Globus pallidus (tissue), 1 donor: ENCODE data around the gene XRCC5.

Source experiments
- DNase-seq: peaks from one replicate; pipeline ENCODE4 v3.0.0-alpha.2; 2015; ENCODE audit warnings: low spot score

Gene XRCC5

DNA sequence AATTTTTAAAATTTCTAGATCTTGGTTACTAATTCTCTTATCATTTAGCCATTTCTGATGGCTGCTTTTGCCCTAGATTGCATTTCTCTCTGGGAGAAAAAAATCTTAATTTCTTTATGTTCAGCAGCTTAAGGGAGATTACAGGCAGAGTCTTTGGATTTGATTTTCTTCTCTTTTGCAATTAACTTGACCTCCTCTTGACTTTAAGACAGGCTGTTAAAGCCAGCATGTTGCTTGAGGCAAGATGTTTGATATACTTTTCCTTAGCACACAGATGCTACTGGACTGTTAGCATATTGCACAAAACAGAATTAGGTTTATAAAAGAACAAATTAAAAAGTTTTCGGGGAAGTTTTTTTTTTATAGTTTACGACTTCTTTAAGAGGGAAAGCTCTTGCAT, 50.0 kb downstream of the XRCC5 start:
- no peak for DNase-seq

DNA sequence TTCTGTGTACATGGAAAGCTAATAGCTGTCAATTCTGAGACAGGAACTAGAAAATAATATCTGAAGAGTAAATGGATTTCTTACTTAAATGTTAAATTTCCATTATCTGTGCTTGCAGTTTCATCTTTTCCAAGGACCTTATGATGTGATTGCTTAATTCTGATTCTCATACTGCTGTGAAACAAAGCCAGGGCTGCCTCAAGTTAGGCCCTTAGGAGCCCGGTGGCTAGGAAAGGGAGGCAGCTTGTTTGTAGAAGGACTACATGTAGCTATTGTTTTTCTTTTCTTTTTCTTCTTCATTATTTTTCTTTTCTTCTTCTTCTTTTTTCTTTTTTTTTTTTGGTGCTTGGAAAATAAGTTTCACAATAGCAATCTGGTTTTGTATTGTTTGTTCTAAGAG, 50.5 kb downstream of the XRCC5 start:
- DNase-seq, result no peak

DNA sequence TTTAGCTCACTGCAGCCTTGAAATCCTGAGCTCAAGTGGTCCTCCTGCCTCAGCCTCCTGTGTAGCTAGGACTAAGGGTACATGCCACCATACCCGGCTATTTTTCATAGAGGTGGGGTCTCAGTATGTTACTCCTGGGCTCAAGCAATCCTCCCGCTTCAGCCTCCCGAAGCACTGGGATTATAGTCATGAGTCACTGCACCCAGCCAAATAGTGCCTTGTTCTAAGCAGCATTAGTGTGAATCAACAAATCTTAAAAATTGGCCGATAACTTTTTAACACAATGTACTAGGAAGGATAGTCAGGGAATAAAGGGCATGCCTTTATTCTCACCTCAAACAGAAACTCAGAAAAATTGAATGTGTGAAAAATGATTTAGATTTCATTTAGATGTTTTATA, 51.6 kb downstream of the XRCC5 start:
- no peak for DNase-seq

DNA sequence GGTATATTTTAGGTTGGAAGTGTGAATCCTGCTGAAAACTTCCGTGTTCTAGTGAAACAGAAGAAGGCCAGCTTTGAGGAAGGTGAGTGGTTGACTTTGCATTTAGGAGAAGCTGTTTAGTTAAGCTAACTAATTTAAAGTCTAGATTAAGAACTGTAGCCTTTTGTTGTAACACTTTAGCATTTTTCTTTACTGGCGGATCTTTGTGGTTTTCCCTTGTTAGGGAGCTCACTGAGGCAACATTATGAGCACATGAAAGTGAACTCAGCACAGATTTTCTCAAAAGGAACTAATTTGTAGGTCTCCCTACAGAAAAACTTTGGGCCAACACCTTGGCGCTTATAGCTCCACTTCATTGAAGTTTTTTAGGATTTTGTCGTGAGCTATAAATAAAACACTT, 52.8 kb downstream of the XRCC5 start:
- no peak for DNase-seq

DNA sequence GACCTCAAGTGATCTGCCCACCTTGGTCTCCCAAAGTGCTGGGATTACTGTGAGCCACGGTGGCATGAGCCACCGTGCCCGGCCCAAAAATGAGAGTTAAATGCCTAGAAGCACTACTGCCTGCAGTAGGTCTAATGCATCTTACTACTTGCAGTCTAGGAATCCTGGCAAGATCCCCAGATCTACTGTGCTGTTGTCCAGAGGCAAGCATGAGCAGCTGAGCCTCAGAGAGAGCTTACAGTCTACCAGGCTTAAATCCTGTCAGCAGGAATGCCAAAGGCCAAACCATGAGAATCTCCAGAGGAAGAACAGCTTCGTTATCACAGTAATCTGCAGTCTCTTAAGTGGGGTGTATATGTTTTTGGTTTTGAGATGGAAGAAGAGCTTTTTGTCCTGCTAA, 54.4 kb downstream of the XRCC5 start:
- no peak for DNase-seq

DNA sequence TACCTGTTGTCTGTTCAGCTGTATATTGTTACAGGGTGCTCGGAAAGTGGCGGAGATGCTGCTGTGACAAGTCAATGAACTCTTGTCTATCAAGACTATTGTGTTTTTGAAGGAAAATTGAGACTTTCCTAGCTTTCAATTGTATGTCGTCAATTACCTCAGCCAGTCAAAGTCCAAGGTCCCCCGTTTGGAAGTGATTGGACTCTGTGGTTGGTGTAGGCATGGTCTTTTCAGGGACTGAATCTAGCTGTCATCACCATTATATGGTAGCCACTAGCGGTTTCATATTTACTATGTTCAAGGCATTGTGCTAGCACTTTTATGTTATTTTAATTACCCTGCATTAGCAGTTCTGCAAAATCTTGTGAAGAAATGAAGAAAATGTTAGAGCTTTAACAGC, 54.9 kb downstream of the XRCC5 start:
- DNase-seq, result no peak

DNA sequence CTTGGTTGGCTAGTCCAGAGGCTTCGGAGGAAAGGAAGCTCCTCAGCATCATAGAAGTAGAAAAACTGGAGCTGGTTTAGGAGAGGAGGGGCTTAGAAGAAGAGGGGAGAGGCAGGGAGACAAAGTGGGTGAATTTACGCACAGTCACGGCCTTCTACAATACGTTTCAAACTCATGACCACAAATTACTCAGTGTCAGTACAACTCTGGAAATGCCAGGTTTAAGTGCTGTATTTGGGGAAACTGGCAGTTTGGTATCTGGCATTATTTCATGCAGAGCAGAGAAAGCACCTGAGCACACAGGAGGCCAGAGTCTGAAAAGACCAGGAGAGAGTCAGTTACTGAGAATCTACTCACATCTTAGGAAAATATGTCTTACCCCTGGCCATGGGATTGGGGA, 55.4 kb downstream of the XRCC5 start:
- DNase-seq, result no peak

DNA sequence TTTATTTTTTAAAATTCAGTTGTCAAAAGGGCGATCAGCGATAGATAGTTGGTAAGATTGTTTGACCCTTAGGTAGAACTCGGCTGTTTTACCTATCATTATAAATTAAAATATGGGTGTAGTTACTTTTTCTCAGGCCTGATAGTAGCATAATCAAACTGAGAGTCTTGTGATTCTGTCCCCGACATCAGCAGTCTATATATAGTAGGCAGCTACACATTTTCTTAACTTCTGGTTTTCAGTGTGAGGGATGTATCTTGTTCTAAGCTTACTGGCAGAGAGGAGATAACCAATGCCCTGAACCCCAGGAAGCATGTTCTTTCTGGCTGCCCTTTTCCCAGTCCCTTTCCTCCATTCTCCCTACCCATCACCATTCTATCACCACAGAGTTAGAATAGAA, 56.6 kb downstream of the XRCC5 start:
- DNase-seq, result no peak

DNA sequence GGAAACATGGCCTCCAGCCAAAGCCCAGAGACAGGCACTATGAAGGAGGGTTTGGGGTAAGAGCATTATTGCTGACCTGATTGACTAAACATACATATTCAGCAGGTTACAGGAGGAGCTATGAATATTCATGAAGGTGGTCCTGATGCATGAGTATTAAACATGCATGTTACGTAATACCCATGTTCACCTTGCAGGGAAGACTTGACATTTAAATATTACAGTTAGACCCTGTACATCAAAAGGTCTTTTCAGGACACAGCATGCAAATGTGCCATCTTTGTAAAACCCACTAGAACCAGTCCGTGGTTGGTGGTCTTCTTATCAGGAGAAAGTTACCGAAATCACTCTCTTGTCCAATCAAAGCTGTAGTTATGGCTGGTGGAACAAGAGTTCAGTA, 59.9 kb downstream of the XRCC5 start:
- DNase-seq, result no peak

DNA sequence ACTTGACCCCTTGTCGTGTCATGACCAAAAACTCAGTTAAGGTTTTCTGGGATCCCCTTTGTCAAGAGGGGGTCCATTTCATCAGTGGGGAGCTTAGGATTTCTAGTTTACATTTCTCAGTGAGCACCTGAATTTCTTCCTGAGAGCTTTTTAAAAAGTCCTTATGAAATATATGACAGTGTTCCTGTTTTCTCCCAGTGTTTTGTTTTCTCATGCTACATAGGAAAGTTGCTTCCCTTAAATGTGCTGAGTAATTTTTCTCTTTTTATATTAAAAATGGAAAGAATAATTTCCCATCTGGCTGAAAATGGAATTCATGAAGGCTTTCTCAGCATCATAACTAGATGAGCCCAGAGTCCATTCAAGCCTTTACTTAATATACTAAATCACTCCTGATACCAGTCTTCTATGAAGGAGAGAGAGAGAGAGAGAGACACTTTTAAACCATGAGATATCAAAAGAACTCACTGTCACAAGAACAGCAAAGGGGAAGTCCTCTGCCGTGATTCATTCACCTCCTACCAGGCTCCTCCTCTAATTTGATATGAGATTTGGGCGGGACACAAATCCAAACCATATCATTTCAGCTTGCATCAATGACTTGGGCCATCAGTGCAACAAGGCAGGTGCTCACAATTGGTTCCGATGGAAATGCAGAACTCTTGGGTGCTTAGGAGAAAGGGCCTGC, 61.1 kb downstream of the XRCC5 start:
- DNase-seq, result no peak

DNA sequence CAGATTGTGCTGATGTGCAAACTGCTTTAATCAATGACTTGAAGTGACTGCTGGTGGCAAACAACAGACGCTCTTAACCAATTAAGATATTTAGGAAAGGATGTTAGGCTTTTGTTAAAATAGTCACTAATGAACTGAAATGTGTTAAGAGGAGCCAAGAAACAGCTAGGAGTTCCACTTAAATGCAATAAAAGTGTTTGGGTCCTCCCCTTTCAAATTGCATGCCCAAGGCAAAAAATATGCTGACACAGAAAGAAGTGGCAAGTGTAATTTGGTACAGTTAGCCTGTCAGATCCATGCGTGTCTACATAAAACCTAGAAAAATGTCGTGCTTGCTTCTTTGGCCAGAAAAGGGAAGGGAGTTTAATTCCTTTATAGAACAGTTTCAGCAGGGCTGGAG, 61.9 kb downstream of the XRCC5 start:
- DNase-seq, result no peak

DNA sequence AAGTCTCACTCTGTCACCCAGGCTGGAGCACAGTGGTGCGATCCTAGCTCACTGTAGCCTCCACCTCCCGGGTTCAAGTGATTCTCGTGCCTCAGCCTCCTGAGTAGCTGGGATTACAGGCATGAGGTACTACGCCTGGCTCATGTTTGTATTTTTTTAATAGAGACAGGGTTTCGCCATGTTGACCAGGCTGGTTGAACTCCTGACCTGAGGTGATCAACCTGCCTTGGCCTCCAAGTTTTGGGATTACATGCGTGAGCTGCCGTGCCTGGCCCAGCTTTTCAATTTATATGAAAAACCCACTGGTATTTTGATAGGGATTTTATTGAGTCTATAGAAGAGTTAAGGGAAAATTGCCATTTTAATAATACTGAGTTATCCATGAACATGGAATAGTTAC, 63.3 kb downstream of the XRCC5 start:
- no peak for DNase-seq

DNA sequence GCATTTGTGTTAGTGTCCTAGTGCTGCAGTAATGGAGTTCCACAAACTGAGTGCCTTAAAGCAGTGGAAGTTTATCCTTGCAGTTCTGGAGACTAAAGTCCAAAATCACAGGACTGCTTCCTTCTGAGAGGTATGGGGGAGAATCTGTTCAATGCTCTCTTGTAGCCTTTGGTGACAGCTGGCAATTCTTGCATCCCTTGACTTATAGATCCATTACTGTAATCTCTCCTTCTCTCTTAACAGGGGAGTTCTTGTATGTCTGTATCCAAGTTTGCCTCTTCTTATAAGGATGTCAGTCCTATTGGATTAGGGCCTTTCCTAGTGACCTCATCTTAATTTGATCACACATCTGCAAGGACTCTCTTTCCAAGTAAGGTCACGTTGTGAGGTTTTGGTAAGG, 69.9 kb downstream of the XRCC5 start:
- no peak for DNase-seq

DNA sequence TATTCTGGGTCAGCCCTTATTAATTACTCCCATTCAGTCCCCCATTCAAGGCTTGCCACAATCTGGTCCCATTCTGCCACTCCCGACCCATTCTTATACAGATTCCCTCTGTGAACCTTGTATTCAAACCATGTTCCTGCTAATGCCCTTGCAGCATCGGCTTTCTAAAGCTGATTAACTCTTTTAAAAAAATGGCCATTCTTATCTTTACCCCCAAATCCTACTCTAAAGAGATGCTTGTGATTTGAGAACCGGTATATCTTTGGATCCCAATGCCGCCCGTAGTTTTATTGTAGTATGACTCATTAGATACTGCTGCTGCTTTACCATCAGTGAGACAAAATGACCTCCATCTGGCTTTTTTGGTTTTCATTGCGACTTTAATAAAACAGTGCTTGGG, 72.2 kb downstream of the XRCC5 start:
- DNase-seq, result no peak

DNA sequence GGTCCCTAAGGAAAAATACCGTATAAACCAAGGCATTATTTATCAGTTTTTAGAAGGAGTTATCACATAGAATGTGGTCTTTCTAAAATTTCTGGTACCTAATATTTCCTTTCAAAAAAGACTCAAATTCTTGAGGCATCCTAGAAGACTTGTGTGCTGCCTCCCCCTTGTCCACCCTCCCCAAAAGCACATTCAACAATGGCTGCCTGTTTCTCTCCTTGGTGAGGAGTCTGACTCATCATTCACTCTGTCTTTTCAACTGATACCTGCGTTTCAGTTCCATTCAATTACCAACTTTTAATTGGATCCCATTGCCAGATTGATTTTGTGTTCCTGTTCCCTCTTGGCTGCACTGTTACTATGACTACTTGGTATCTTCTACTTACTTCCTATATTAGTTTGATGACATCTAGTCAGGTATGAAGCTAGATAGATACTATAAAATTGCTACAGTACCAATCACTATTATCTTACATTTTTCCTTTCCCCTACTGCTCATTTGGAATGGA, 72.9 kb downstream of the XRCC5 start:
- no peak for DNase-seq

DNA sequence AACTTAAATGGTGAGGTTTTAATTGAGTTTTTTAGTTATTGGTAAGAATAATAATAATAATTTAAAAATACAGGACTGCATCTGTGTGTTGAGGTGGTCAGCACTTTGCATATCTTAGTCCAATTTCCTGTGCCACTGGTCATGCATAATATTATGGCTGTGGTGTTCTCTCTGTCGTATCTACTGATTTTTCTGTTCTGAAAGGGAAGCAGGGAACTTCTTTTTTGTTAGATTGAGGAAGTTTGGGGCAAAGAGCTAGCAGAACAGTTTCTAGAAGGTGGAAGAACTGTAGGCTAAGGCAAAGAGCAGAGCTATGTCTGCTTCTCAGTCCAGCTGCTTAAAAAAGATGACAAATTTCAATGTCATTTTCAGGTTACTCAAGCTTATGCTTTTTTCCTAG, 74.3 kb downstream of the XRCC5 start:
- DNase-seq, result peak; percentile 46

DNA sequence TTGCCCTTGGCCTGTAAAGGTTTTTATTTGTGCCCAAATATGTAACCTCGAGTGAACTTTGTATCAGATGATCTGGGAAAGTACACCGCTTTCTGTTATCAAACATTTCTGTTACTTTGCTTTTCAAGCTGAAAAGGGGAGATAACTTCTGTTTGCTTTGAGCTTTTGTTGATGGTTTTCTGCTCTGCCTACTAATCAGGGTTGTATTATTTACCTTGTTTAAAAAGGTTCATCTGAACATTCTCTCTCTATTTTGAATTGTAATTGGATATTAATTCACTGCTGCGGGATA, 79.4 kb downstream of the XRCC5 start:
- DNase-seq, result no peak

DNA sequence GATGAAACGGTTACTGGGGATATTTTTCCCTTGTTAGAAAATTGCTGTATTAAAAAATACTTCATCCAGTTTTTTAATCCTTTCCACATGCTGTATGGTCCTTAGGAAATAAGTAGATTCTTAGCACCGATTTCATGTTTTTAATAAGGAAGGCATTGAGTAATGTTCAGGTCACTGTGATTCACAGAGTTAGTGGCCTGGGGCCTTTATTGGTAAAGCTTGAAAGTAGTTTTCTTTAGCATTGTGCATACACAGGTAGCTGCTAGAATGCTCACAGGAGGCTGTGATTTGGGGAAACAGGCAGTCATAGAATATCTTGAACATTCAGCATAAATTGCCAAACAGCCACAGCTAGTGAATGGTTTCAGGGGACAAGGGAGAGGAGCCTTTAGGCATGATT, 79.8 kb downstream of the XRCC5 start:
- DNase-seq, result no peak

DNA sequence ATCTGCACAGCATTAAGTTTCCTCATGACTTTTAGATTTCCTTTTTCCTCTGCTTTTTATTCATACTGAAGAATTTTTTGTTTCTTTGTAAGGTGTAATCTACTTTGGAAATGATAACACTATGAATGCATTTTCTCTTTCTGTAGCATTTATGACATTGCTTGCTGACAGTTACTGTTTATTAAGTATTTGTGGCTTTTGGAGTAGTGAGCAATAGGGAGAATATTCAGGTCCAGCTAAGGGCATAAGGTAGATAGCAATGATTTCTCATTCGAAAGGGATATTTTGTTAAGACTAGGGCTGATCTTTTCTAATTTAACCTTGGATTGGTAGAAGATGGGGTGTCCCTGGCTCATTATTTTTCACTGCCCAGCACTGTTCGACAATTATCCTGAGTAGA, 80.3 kb downstream of the XRCC5 start:
- no peak for DNase-seq

DNA sequence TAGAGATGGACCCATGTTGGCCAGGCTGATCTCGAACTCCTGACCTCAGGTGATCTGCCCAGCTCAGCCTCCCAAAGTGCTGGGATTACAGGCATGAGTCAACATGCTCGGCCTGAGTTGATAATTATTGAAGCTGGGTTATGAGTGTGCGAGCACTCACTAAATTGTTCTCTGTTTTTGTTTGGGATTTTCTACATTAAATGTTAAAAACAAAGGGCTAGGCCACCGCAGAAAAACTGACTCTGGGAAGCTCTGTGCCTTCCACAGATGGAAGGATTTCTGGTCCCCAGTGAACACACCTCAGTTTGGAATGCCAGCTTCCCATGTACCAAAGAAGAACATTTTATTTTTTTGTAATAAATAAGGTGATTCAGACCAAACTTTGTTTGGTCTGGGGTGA, 83.0 kb downstream of the XRCC5 start:
- no peak for DNase-seq

DNA sequence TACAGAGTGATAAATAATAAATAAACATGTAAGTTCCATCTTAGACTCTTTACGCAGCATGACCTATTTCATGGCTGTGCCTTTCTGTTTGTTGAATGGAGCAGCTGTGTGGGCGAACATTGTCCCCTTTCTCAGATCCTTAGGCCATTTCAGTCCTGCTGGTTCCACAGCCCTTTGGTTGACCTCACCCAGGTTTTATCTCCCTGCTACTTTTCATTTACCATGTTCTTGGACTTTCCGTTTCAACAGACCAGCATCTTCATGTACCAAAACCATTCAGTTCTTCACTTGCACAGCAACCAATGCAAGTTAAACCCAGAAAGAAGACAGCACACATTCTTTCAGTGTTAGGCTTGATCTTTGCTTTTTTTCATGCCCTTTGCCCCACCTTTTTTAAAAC, 83.8 kb downstream of the XRCC5 start:
- DNase-seq, result no peak

DNA sequence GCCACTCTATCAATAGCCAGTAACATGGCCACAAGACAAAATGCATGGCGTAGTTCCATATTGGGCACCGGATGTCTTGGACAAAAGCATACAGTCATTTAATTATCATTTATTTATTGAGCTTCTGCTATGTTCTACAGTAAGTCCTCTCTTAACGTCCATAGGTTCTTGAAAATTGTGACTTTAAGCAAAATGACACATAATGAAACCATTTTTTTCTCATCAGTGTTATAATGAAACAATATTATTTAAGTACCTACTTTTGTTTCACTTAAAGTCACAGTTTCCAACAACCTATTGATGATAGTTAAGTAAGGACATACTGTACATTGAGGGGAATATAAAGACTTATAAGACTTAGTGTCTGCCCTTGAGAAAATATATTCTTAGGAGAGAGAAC, 84.9 kb downstream of the XRCC5 start:
- DNase-seq, result no peak

DNA sequence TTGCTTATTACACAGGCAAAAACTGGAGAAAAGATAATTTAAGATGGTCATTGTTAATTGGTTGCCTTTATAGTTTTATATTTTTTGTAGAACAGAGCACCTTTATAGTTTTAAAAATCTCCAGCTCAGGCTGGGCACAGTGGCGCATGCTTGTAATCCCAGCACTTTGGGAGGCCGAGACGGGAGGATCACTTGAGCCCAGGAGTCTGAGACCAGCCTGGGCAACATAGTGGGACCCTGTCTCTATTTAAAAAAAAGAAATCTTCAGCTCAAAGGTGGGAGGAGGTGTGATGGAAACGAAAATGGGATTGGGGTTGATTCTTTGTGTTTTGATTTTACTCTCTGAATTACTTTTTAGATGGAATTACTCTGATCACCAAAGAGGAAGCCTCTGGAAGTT, 85.4 kb downstream of the XRCC5 start:
- DNase-seq, result no peak

DNA sequence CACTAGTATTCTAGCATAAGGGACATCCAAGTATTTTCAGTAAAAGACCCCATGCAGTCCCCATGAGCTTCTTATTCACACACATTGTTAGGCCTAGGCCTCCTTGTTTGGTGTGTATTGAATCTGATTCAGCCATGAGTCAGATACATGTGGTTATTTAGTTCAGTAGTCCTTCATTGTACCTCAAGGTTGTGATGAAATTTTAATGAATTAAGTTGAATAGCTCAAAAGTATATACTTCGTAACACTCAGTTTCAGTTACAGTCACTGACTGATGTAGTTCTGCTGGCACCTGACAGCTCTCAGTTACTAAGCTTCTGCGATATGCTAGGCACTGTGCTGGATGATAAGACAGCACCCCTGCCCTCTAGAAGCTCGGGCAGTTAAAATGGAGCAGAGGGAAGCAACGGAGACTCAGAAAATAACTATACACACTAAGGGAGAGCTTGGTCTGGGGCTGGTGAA, 86.4 kb downstream of the XRCC5 start:
- no peak for DNase-seq
